ENCODE data around the gene A3GALT2.

- no peak for TF ChIP-seq EZH2 (IDR thresholded peaks at IDR 0.05; ENCODE audit: borderline replicate concordance, insufficient read depth, low read depth, low read length, poor library complexity, severe bottlenecking)
- peak; percentile 89 for TF ChIP-seq CTCF (IDR thresholded peaks at IDR 0.05)
These were observed 22.1 kb downstream of the A3GALT2 start for GRCh38 chr1:33298623-33299277.
